GM12873 (cell line): Measurements from ENCODE around the gene ARMC2.

ENCODE experiments used
- TF ChIP-seq, protein P1 (sequence below): IDR thresholded peaks from 2 replicates; pipeline ENCODE4 v1.5.1; 2012; ENCODE audit warnings: low read depth, mild to moderate bottlenecking, moderate library complexity, low read length, control low read depth; ENCODE audit not compliant: insufficient read depth; ENCODE audit errors: missing control alignments

ARMC2 gene

DNA sequence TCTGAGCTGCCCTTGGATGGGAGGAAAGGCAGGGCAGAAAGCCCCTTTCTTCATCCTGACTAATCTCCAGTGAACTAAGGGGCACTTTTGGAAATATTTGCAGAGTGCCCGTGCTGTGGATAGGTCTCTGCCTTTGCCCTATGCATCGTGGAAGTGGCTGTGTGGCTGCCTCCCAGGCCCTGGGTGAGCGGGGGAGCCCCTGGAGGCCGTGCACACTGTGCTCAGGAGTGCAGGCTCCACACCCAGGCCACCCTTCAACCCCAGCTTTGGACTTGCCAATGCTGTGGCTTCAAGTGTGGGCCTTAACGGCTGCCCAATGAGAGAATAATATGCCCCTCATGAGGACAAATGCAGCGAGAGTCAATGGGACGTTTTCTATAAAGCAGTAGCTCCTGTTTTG lies 36.7 kb upstream of the ARMC2 start:
- TF ChIP-seq, protein P1, sequence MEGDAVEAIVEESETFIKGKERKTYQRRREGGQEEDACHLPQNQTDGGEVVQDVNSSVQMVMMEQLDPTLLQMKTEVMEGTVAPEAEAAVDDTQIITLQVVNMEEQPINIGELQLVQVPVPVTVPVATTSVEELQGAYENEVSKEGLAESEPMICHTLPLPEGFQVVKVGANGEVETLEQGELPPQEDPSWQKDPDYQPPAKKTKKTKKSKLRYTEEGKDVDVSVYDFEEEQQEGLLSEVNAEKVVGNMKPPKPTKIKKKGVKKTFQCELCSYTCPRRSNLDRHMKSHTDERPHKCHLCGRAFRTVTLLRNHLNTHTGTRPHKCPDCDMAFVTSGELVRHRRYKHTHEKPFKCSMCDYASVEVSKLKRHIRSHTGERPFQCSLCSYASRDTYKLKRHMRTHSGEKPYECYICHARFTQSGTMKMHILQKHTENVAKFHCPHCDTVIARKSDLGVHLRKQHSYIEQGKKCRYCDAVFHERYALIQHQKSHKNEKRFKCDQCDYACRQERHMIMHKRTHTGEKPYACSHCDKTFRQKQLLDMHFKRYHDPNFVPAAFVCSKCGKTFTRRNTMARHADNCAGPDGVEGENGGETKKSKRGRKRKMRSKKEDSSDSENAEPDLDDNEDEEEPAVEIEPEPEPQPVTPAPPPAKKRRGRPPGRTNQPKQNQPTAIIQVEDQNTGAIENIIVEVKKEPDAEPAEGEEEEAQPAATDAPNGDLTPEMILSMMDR = no peak

DNA sequence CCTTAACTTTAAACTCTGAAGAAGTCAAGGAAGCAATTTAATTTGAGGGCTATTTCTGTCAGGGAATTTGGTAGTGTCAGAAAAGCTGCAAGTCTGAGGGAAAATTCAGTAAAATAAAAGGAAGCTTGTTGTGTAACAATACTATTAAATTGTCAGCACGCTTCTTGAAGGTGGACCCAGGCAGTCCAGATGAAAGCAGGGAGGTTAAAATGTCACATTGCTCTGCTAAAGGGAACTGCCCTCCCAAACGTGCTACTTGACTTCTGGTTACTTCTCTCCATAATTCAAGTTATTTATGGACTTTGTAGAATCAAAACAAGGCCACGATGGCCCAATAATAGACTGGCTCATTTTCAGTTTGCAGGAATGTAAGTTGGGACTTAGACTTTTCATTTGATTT lies 28.2 kb upstream of the ARMC2 start:
- TF ChIP-seq, protein P1 = no peak

DNA sequence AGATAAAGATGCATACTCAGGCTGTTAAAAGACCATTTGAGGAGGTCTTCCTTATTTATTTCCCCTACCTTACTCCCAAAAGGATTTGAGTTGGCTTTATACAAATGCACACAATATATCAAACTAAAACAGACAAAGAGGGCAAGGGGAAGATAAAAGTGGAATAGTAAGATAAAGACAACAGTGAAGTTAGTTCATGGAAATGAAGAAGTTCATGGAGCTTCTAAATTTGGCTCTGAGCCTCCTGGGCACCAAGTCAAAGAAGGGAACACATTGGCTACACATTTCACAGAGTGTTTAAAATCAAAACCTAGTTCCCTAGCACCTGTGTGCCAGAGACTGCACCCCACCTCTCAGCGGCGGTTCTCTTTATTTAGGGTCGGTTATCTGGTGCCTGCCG lies 25.8 kb upstream of the ARMC2 start:
- TF ChIP-seq, protein P1 = no peak

DNA sequence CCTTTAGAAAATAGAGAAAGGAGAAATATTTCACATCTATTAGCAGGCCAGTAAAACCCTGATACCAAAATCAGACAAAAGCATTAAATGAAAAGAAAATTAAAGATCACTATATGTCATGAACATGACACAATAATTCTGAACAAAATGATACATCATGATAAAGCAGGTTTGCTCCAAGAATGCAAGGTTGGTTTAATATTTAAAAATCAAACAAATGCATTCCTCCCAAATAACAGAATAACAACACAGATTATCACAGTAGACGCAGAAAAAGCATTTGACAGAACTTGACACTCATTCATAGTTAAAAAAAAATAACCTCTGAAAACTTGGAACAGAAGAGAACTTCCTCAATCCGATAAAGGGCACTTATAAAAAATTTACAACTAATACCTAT lies 22.9 kb upstream of the ARMC2 start:
- TF ChIP-seq, protein P1 = no peak

DNA sequence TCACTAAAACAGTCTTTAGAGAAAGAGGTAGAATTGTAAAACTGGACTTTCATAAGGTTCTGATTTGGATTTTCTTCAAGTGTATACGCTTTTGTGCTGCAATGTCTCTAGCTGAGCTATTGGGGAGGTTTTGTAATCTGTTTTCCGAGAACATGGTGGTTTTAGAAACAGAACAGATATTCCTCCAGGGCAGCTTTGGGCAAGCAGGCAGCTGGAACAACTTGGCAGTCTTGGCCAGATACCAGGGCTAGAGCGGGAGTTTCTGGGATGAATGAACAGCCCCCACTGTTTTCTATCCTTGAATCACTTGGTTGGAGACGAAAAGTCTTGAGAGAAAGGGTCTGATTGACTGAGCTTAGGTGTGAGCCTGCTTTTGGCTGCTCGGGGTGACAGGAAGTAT lies 17.1 kb upstream of the ARMC2 start:
- TF ChIP-seq, protein P1 = no peak

DNA sequence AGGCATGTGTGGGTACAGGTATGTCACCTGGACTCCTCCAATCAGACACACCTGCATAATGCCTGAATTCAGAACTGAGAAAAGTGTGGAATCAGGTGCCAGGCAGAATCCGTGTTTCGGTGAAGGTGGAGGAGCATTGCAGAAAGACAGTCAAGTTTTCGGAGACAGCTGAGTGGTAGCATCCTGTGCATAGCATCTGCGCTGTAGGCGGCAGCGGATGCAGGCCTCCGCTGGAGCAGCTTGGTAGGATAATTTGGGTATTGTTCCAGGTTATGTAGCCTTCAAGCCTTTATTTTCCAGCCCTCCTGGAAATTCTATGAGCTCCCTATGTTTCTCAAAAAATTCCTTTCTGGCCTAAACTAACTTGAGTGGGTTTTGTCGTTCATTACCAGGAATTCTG lies 15.5 kb upstream of the ARMC2 start:
- TF ChIP-seq, protein P1 = no peak

DNA sequence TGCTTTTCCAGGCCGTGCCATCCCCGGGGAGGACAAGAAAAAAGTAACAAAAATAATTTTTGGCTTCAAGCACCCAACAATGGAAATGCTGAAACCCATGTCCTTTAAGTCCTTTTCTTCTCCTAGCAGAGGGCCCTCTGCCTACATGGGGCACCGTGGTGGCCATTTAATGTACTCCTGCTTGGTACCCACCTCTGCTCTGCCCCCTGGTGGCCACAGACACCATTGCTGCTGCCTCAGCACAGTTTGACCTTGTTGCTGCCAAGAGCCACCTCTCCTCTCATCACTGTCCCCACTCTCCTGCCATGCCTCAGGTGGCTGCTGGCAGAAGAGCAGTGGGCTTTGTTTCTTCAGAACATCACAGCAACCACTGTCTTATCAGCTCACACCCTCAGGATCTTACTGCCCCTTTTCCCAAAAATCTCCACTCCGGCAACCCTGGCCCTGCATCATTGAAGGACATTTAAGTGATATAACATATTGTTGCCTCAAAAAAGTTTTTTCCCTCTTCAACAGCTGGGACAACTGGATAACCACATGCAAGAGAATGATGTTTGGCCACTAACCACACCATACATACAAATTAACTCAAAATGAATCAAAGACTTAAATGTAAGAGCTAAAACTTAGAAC lies 12.9 kb upstream of the ARMC2 start:
- TF ChIP-seq, protein P1 = peak; percentile 95
